Measurements from ENCODE around the gene CFAP161.

The CFAP161 gene

GRCh38 chr15:81103857-81104256, 30.2 kb upstream of the CFAP161 start:
- POLR2A ChIA-PET, result no interaction called here

More at GRCh38 chr15:81103857-81104256, 30.2 kb upstream of the CFAP161 start:
- CTCF ChIA-PET, result interaction anchor here (0.6 to 19.9 kb wide), 6 partner anchors 11 to 646 kb away, joined by 3 to 530 read pairs (median 4); no protein-coding TSS in a partner anchor
- Histone ChIP-seq H3K4me3 (ENCODE audit: low read depth, low read length) (no peak overlapping the region), H3K36me3 (ENCODE audit: control insufficient read depth in 2 of 2, insufficient read depth in 1 of 2, low read length in 2 of 2) (no peaks in the 10 kb centered on the region), H3K9me3 (ENCODE audit: control insufficient read depth, insufficient read depth, low read depth, low read length) (no peaks in the 10 kb centered on the region), H3K4me1 (ENCODE audit: control insufficient read depth, insufficient read depth, low read length) (no peaks in the 10 kb centered on the region), H3K27ac (ENCODE audit: extremely low read depth, low read depth, low read length) (no peak overlapping the region)
- TF ChIP-seq, protein P1, sequence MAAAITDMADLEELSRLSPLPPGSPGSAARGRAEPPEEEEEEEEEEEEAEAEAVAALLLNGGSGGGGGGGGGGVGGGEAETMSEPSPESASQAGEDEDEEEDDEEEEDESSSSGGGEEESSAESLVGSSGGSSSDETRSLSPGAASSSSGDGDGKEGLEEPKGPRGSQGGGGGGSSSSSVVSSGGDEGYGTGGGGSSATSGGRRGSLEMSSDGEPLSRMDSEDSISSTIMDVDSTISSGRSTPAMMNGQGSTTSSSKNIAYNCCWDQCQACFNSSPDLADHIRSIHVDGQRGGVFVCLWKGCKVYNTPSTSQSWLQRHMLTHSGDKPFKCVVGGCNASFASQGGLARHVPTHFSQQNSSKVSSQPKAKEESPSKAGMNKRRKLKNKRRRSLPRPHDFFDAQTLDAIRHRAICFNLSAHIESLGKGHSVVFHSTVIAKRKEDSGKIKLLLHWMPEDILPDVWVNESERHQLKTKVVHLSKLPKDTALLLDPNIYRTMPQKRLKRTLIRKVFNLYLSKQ (tag by site-specific recombination; IDR thresholded peaks at IDR 0.05; ENCODE audit: borderline replicate concordance), result no peak
- no peak for TF ChIP-seq MZF1 (tag by site-specific recombination; IDR thresholded peaks at IDR 0.05; ENCODE audit: borderline replicate concordance)
- TF ChIP-seq, protein P2, sequence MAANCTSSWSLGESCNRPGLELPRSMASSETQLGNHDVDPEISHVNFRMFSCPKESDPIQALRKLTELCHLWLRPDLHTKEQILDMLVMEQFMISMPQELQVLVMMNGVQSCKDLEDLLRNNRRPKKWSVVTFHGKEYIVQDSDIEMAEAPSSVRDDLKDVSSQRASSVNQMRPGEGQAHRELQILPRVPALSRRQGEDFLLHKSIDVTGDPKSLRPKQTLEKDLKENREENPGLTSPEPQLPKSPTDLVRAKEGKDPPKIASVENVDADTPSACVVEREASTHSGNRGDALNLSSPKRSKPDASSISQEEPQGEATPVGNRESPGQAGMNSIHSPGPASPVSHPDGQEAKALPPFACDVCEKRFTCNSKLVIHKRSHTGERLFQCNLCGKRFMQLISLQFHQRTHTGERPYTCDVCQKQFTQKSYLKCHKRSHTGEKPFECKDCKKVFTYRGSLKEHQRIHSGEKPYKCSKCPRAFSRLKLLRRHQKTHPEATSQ (tag by site-specific recombination; IDR thresholded peaks at IDR 0.05), result no peak
- TF ChIP-seq REPIN1 (tag by site-specific recombination; IDR thresholded peaks at IDR 0.05; ENCODE audit: low read depth), result no peak
- no peak for TF ChIP-seq ZBTB11 (tag by site-specific recombination; conservative IDR thresholded peaks at IDR 0.05; ENCODE audit: low read depth)
- no peak for TF ChIP-seq ZNF148 (tag by site-specific recombination; IDR thresholded peaks at IDR 0.05; ENCODE audit: borderline replicate concordance)
- TF ChIP-seq ZNF26 (tag by site-specific recombination; IDR thresholded peaks at IDR 0.05), result no peak
- no peak for TF ChIP-seq RBAK (tag by site-specific recombination; IDR thresholded peaks at IDR 0.05)
- TF ChIP-seq ZNF654 (tag by site-specific recombination; IDR thresholded peaks at IDR 0.05; ENCODE audit: low read depth), result no peak
- no peak for TF ChIP-seq ZNF585B (tag by site-specific recombination; IDR thresholded peaks at IDR 0.05)
- TF ChIP-seq ZNF558 (tag by site-specific recombination; IDR thresholded peaks at IDR 0.05), result no peak
- TF ChIP-seq PRDM2 (tag by site-specific recombination; IDR thresholded peaks at IDR 0.05; ENCODE audit: borderline replicate concordance), result no peak

All from HEK293 (cell line).